ENCODE measurements around the gene KLHL40.

The KLHL40 gene

GRCh38 chr3:42658091-42658770 lies 27.1 kb upstream of the KLHL40 start:
- H3K27ac ChIP-seq: no peak overlapping the region
- TF ChIP-seq ZFX (IDR thresholded peaks at IDR 0.05) (no peak), CTCF (conservative IDR thresholded peaks at IDR 0.05) (no peak)

GRCh38 chr3:42658771-42659390 lies 26.5 kb upstream of the KLHL40 start:
- TF ChIP-seq CTCF (conservative IDR thresholded peaks at IDR 0.05) (no peak), ZFX (IDR thresholded peaks at IDR 0.05) (no peak)
- no peak overlapping the region for H3K27ac ChIP-seq

GRCh38 chr3:42659451-42660130 lies 25.7 kb upstream of the KLHL40 start:
- H3K27ac ChIP-seq: no peak overlapping the region
- TF ChIP-seq CTCF (conservative IDR thresholded peaks at IDR 0.05): no peak
- TF ChIP-seq ZFX (IDR thresholded peaks at IDR 0.05): no peak

- H3K27ac ChIP-seq: no peak overlapping the region
- no peak for TF ChIP-seq ZFX (IDR thresholded peaks at IDR 0.05)
- TF ChIP-seq CTCF (conservative IDR thresholded peaks at IDR 0.05): no peak
Observed at GRCh38 chr3:42660131-42660715, 25.1 kb upstream of the KLHL40 start.

- TF ChIP-seq CTCF (conservative IDR thresholded peaks at IDR 0.05) (no peak), ZFX (IDR thresholded peaks at IDR 0.05) (no peak)
- H3K27ac ChIP-seq: no peak overlapping the region
Observed at GRCh38 chr3:42660898-42661297, 24.4 kb upstream of the KLHL40 start.

- TF ChIP-seq ZFX (IDR thresholded peaks at IDR 0.05) (no peak), CTCF (conservative IDR thresholded peaks at IDR 0.05) (no peak)
- H3K27ac ChIP-seq: no peak overlapping the region
Observed at GRCh38 chr3:42661593-42662022, 23.7 kb upstream of the KLHL40 start.

Measured in C4-2B (cell line).